NCI-H1930 (cell line): ENCODE results near the gene ACTMAP.

Experiments
- DNase-seq, 2 experiments: peaks; one replicate each; lab custom pipeline; 2025; lab: John Stamatoyannopoulos, UW

ACTMAP gene

DNA sequence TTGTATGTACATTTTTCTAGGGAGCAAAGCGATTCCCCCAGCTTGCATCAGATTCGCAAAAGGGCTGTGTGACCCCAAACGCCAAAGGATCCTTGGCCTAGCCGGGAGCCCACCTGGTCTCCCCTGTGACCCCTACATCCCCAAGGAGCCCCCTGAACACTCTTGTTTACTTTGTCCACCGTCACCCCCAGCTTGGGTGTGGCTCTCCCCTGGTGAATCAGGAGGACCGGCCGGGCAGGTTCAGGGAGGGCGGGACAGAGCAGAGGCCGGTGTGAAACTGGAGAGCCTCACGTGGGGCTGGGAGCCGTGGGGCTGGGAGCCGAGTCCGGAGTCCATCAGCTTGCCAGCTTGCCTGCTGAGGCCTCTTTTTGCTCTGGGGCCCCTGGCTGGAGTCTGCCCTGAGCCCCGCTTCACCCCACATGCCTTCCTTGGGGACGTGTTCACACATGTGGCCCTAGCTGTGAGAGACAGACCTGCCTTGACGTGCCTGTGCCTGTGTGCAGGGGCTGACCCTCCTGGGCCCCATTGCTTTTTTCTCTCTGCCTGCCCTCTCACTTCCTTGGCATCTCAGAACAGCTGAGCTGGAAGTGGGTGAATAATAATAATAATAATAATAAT is 31.4 kb downstream of the ACTMAP start:
- DNase-seq: no peak

DNA sequence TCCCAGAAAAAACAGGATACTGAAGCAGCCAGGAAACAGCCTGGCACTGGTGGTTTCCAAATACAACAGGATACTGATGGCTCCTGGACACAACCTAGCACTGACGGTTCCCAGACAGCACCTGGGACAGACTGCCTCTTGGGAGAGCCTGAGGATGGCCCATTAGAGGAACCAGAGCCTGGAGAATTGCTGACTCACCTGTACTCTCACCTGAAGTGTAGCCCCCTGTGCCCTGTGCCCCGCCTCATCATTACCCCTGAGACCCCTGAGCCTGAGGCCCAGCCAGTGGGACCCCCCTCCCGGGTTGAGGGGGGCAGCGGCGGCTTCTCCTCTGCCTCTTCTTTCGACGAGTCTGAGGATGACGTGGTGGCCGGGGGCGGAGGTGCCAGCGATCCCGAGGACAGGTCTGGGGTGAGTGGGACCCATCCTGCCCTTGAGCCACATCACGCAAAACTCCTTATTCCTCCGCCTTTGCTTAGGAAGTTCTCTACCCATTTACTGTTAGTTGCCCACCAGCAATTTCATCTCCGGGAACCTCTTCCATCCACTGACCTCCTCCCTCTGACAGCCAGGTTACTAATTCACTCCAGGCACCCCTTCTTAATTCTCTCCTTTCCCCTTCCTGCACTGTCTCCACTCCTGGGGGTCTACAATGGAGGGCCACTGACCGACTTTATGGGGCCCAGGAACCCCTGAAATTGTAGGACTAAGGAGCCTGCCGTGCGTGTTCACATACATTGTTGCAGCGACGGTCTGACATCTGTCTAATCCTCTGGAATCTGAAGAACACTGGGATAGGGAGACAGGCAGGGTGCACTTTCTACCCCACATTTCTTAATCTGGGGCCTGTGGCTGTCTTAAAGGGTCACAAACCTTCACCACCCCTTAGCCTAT is 32.1 kb downstream of the ACTMAP start:
- DNase-seq: no peak

DNA sequence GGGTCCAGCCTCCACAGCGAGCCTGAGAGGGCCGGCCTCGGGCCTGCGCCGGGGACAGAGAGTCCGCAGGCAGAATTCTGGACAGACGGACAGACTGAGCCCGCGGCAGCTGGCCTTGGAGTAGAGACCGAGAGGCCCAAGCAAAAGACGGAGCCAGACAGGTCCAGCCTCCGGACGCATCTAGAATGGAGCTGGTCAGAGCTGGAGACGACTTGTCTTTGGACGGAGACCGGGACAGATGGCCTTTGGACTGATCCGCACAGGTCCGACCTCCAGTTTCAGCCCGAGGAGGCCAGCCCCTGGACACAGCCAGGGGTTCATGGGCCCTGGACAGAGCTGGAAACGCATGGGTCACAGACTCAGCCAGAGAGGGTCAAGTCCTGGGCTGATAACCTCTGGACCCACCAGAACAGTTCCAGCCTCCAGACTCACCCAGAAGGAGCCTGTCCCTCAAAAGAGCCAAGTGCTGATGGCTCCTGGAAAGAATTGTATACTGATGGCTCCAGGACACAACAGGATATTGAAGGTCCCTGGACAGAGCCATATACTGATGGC is 32.9 kb downstream of the ACTMAP start:
- no peak for DNase-seq

DNA sequence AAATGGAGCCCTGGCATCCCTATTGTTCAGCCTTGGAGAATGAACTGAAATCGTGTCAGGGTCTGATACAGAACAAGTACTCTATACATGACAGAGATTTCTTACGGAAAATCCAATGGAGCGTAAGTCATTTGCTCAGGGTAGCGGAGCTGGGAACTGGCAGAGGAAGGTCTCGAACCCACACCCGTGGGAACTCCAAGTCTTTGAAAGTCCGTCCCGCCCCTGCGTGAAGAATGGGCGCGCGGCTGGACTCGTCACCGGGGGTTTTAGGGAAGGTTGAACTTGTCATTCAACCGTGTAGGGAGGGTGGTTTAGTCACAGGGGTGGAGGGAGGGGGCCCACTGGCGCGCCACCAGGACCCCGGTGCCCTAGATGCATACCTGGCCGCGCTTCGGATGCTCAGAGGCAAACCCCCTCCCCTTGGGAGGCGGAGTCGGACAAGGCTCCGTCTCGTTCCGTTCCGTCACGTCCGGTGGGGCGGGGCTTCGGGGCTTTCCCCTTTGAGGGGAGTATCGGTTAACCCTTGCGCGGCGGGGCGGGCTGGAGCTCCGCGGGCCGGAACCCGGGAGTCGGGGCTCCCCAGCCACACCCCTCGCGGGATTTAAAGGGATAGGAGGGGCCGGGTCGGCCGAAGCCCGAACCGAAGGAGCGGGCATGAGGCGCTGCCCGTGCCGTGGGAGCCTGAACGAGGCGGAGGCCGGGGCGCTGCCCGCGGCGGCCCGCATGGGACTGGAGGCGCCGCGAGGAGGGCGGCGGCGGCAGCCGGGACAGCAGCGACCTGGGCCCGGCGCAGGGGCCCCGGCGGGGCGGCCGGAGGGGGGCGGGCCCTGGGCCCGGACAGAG is 33.6 kb downstream of the ACTMAP start, which contains the start of the genes COQ8B and ITPKC:
Gene COQ8B, minus strand, starts transcription at position 405 of the 843 bp plus-strand sequence. CDS start 2,254 bp downstream, outside the sequence.
Gene ITPKC, plus strand, starts transcription at position 631 of the 843 bp plus-strand sequence. Its CDS starts 24 bp downstream, at position 655.
- peak; percentile 98 to 99 for DNase-seq

DNA sequence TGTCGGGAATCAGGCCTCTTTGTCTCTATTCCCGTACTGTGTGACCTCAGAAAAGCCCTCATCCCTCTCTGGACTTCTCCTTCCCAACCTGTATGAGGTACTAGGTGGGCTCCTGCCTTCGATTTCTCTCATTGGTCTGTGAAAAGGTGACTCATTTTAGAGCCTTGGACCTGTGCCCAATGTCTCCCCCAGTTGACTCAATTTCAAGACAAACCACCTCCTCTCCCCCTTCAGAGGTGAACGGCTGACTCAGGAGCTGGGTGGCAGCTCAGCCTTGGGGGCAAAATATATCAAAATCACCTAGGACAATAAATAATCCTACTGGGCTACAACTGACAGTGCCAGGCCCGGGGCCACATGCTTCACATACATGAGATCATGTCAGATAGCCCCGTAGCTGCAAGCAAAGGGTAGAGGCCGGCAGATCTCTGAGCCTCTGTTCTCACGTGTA is 34.2 kb downstream of the ACTMAP start:
- no peak for DNase-seq

DNA sequence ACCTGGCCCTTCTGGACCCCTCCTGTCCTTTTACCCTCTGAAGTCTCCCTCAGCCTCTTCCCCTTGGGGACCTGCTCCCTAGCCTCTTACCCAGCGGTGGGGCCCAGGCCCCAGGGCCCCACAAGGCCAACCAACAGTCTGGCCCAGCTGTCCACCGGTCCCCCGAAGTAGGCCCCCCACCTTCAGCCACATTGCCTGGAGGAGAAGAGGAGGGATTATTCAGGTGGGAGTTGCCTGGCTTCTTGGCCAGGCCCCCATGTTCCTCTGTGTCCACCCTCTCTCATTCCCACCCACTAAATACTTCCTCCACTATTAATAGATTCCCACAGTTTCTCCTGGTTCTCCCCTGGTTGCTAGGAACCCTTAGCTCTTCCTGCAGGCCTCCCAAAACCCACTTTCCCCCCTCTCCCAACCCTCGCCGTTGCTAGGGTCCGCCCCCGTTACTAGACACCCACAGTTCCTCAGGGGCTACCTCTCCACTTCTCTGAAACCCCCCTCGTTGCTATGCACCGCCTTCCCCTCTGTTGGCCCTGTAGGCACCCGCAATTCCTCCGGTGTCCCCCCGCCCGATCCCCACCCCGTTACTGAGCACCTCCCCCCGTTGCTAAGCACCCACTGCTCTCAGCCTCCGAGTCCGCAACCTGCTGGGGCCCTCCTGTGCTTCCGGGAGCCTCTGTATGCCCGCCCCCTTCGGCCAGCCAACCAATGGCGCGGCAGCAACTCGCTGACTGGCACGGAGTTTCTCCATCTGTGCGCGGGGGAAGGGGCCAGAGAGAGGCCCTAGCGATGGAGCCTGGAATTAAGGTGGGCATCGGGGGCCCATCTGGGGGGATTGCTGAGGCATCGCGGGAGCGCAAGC is 35.6 kb downstream of the ACTMAP start:
- peak; percentile 96 to 97 for DNase-seq

DNA sequence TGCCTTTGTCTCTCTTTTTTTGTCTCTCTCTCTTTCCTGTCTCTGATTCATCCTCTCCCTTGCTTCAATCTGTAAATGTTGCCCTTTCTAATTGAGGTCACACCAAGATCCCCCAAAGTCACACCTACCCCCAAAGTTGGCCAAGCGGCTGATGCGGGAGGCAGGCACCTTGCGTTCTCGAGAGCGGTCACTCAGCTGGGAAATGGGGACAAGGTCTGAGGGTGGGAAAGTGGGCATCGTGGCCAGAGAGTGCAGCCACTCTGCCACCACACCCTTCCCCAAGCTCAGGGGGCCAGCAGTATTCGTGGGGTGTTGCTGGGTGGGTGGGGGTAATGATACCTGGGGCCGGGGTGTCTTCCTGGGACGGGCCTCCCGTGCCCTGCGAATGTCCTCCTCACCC is 36.3 kb downstream of the ACTMAP start:
- DNase-seq: no peak

DNA sequence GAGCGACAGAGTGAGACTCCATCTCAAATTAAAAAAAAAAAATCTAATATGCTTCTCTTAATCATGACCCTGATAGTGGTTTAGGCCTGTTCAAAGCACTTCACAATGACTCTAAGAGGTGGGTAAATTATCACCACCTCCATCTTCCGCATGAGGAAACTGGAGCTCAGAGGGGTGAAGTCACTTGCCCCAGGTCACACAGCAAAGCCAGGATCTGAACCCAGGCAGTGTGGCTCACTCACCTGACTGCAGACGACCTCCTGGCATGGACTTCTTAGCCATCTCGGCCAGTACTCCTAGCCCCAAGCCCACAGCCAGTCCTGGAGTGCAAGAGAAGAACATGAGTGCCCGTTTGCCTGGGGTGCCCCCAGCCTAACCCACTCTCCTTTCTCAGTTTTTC is 40.5 kb downstream of the ACTMAP start:
- DNase-seq: no peak

DNA sequence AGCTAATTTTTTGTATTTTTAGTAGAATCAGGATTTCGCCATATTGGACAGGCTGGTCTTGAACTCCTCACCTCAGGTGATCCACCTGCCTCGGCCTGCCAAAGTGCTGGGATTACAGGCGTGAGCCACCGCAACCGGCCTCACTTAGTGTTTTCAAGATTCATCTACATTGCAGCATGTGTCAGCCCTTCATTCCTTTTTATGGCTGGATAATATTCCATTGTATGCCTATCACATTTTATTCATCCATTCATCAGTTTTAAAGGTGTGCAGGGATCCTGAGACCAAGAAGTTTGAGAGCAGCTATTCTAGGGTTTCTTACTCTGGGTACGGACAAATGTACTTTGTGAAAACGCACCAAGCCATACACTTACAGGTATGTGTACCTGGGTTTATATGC is 42.7 kb downstream of the ACTMAP start:
- DNase-seq: no peak

DNA sequence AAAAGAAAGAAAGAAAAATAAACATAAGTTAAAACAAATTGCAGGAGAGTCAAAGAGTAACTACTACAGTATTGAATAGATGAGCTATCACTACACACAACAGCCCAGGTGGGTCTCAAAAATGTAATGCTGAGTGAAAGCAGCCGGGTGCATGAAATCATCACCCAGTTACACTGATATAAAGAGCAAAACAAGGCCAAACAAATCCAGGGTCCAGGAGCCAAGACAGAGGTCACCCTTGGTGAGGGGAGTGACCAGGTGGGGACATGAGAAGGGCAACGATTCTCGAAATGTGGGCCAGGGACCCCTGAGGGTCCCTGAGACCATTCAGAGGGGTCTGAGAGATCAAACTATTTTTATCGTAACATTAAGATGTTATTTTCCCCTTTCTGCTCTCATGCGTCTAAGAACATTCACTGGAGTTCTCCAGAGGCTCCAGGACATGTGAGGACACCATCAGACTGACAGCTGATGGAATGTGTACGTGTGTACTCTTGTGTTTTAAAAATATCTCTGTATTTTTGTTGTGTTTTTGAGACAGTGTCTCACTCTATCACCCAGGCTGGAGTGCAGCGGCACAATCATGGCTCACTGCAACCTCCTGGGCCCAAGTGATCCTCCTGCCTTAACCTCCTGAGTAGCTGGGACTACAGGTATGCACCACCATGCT is 44.2 kb downstream of the ACTMAP start:
- DNase-seq: no peak

DNA sequence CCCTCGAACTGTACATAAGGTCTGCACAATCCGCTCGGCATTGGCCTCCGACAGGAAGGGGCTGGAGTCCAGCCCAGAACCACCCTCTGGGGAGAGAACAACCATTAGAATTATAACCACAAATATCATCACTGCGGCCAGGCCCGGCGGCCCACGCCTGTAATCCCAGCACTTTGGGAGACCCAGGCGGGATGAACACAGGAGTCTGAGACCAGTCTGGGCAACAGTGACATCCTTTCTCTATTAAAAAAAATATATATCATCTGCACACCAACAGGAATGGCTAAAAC is 45.0 kb downstream of the ACTMAP start:
- no peak for DNase-seq

DNA sequence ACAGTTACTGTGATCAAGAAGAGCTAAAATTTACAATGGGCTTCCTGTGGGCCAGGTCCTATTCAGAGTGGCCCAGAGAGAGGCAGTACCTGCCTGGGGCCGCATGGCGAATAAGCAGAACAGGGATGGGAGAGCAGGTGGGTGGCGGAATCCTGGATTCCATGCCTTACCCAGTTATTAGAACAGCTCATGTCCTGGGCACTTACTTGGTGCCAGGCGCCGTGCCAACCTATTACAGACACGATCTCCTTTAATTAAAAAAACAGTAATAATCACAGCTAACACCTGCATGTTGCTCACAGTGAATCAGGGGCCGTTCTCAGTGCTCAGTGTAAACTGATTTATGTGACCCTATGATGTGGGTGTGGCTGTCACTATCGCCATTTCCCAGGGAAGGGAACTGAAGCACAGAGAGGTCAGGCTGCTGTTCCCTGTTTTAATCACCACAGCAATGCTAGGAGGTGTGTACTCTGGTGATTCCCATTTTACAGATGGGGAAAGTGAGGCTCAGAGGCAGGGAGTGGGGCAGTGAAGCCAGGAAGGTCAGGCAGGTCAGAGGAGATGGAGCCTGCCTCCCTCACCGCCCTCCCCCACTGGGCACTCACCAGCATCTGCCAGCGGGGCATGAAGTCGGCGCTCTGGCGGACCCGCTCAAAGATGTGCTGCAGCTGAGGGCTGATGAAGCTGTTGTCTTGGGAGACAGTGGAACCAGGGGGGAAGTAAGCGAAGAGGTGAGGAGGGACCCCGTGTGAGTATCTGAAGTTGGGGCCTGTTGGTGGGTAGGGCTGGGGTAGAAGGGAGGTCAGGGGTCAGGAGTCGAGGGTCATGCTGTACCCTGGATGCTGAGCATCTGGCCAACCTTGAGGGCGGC is 45.6 kb downstream of the ACTMAP start:
- DNase-seq: no peak

DNA sequence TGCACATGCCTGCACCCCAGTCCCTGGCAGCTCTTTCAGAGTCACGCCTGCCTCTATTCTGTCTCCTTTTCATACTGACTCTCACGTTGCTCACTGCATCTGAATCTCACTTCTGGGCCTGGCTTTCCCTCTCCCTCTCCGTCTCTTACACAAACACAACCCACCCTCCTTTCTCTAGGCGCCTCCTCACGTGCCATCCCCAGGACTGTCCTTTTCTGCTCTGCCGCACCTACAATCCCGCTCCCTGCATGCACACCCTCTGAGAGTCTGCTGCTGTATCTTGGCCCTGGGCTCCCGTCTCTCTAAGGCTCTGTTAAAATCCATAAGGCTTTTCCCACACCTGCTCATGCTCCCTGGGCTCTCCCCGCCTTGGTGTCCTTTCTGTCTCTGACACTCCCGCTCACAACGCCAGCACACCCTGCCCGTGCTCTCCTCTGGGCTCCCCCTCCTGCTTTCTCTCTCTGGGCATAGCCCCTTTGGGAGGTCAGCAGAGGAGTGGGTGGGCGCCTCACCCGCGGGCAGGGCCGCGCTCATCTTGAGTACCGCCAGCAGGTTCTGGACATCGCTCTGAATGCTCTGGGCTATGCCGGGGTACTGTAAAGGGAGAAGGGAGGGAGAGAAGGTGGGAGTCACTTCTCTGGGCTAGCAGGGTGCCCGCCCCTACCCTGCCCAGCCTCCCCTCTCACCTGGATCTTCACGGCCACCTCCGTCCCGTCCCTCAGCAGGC is 47.1 kb downstream of the ACTMAP start:
- DNase-seq: no peak

DNA sequence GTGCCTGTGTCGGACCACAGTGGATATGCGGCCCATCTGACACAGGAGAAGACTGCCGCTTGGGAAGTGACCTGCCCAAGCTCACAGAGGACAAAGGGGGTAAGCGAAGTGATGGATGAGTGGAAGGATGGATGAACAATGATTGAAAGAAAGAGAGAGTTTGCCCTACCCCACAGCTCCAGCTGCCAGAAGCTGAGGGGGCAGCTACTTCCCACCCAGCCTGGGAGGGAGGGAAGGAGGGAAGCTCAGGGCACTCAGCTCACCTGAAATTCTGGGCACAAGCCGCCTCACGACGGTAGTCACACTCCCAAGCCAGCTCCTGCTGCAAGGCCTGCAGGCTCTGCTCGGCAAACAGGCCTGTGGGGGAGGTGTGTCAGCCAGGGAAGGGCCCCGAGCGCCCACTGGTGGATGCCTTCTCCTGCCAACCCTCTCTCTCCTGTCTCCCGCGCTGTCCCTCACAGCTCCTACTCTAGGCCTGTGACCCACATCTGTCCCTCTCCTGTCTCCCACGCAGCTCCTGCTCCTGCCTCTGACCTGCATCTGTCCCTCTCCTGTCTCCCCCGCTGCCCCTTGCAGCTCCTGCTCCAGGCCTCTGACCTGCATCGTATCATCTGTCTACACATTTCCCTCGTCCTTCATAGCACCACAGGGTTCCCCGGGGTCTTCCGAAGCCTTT is 47.8 kb downstream of the ACTMAP start:
- no peak for DNase-seq

DNA sequence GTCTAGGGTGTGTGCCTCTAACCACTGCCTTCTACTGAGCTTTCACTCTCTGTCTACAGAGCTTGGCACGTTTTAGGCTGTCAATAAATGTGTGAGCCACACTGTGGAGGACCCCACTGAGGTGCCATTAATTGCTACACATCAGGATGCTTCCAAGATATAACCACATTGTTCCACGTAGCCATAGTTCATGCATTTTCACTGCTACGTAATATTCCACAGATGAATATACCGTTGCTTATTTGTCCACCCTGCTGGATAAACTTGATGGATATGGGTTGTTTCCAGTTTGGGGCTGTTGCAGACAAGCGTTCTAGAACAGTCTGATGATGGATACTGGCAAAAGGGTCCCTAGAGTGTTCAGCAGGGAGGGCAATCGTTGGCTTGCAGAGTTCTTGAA is 48.5 kb downstream of the ACTMAP start:
- no peak for DNase-seq

DNA sequence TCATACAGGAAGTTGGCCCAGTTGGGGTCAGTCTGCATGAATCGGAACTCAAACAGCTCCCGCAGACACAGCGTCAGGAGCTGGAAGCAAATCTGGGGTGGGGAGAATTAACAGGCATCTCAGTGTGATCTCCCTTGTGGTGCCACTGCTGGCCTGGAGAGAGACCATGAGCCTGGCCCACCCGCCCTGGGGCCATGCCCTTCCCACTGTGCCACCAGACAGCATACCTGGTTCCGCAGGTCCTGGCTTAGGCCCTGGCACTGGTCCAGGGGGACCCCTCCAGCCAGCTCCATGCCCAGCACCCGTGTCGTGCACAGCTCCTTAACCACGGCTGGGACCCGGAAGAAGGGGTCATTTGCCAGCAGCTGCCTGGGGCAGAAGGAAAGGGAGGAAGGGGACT is 50.2 kb downstream of the ACTMAP start:
- DNase-seq: no peak

DNA sequence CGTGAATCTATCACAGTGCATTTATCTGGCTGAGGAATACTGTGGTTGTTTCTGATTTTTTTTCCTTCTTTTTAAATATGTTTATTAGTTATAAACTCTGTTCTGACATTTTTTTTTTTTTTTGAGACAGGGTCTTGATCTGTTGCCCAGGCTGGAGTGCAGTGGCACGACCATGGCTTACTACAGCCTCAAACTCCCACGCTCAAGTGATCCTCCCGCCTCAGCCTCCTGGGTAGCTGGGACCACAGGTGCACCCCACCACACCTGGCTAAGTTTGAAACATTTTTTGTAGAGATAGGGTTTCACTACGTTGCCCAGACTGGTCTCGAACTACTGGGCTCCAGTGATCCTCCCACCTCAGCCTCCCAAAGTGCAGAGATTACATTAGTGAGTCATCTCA is 53.3 kb downstream of the ACTMAP start:
- DNase-seq: no peak

DNA sequence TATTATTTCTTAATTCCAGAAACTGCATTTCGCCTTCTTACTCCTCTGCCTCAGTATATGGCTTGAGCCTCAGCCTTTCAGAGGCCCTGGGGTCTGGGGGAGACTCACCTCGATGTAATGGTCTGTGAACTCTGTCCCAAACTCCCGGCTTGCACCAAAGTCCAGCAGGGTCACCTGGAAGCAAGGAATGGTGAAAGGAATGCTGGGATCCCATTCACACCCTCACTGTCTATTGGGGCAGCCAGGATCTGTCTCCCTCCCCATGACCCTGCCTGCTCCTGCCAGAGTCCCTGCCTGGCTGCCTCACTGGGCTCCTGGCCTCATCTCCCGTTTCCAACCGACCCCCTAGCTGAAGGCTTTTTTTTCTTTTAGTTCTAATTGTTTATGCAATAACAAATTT is 54.4 kb downstream of the ACTMAP start:
- DNase-seq: no peak
